Measurements from ENCODE around the gene PLCH1.

PLCH1 gene

DNA sequence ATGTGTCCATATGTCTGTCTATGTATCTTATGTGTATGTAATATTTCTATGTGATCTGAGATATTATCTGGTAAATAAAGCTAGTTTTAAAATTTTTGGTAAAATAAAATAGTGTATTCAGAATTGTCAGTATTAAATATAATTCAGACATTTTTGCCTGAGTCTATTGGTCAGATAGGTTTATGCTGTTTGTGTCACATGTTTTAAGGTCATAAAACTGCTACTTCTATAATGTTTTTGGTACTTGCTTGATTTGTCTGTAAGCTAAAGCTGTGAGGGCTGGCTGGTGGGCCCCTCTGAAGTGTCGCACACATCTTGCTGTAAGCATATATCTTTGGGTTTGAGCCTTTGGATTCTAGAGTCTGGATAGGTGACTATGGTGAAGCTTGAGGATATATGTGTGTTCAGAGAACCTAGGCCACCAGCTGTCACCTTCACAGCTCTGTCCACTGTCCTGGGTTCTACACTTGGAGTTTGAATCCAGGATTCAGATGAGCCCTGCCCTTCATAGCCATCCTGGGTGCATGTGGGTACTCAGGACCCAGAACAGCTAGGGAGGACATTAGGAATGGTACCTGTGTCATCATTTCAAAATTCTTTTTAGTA, 379.6 kb downstream of the PLCH1 start:
- no peak overlapping the region for H3K4me3 ChIP-seq (replicated peaks in 1 of 2; ENCODE audit: low read depth in 2 of 2, low read length in 2 of 2)
- TF ChIP-seq, protein P1, sequence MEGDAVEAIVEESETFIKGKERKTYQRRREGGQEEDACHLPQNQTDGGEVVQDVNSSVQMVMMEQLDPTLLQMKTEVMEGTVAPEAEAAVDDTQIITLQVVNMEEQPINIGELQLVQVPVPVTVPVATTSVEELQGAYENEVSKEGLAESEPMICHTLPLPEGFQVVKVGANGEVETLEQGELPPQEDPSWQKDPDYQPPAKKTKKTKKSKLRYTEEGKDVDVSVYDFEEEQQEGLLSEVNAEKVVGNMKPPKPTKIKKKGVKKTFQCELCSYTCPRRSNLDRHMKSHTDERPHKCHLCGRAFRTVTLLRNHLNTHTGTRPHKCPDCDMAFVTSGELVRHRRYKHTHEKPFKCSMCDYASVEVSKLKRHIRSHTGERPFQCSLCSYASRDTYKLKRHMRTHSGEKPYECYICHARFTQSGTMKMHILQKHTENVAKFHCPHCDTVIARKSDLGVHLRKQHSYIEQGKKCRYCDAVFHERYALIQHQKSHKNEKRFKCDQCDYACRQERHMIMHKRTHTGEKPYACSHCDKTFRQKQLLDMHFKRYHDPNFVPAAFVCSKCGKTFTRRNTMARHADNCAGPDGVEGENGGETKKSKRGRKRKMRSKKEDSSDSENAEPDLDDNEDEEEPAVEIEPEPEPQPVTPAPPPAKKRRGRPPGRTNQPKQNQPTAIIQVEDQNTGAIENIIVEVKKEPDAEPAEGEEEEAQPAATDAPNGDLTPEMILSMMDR (IDR thresholded peaks at IDR 0.05; ENCODE audit: low read depth, low read length) = no peak

DNA sequence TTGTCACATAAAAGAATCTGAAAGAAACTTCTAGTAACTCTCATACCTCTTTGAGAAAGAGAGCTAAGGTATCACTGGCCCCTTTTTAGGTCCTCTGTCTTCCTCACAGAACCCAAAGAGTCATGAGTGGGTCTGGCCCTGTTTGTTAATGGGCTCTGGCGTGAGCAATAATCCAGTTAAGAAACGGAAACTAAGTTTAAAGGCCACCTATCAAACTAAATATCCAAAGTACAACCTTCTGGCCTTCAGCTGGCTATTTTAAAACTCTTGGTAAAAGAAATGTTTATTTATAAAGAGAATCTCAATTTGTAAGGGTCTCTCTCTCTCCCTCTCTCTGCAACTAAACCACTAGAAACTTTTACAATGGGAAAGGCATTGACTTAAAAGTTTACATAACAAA, 380.4 kb downstream of the PLCH1 start:
- no peak for DNase-seq (ENCODE audit: low read depth in 2 of 2)
- H3K4me3 ChIP-seq (replicated peaks in 1 of 2; ENCODE audit: low read depth in 2 of 2, low read length in 2 of 2) = no peak overlapping the region
- TF ChIP-seq, protein P1 (IDR thresholded peaks at IDR 0.05; ENCODE audit: low read depth, low read length) = no peak

More for the DNA sequence above, 379.6 kb downstream of the PLCH1 start:
- no peak for DNase-seq (ENCODE audit: low read depth in 2 of 2)

DNA sequence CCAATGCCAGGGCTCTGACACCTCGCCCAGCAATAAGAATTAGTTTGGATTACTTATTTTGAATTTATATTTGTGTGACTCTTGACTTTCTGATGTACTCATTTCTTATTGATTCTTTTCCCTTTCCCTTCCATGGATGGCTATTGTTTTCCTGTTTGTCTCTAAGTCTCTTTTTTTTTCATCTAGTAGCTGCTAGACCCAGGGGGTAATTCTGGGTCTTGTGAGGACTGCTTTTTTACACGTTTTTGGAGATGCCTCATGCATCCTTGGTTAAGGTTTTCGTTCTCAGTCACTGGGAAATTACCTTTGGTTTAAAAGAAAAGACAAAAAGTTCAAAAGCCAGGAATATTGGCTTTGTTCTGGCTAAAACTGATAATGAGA, 381.2 kb downstream of the PLCH1 start:
- no peak overlapping the region for H3K4me3 ChIP-seq (replicated peaks in 1 of 2; ENCODE audit: low read depth in 2 of 2, low read length in 2 of 2)
- no peak for DNase-seq (ENCODE audit: low read depth in 2 of 2)
- TF ChIP-seq, protein P1 (IDR thresholded peaks at IDR 0.05; ENCODE audit: low read depth, low read length) = no peak

DNA sequence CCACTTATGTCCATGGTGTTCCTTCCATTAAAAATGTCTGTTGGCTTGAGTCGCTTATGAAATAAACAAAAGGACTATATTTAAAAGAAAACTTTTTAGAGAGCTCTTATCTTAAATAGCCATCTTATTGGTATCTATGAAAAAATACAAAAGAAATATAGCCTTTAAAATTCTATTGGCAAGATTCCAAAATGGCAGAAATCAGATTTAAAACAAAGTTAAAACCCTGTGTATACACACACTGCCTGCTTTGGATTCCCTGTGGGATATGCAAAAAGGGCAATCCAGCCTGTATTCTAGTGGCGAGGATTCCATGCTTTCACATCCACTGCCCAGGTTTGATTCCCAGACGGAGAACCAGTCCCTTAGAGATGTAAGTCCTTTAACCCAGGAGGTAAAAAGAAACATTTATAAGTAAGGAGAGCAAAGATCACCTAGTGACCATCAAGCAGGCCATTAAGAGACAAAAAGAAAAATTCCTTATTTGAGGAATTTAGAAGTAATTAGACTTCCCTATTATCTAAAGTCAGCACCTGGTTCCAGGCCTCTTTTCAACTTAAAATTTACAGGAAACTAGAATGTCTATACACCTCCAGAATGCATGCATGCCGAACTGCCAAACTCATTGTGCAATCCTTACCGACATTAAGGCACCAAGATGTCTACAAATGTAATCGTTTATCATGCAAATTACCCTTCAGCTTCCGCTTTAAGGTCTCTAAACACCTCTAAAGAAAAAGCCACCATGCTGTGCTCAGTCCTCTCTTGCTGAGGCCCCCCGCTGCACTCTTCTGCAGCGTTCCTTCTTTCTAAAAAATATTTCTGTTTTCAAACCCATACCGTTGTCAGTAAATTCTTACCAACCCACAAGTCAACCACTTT, 381.8 kb downstream of the PLCH1 start:
- TF ChIP-seq, protein P1 (IDR thresholded peaks at IDR 0.05; ENCODE audit: low read depth, low read length) = no peak
- H3K4me3 ChIP-seq (replicated peaks in 1 of 2; ENCODE audit: low read depth in 2 of 2, low read length in 2 of 2) = no peak overlapping the region
- DNase-seq (ENCODE audit: low read depth in 2 of 2) = no peak

DNA sequence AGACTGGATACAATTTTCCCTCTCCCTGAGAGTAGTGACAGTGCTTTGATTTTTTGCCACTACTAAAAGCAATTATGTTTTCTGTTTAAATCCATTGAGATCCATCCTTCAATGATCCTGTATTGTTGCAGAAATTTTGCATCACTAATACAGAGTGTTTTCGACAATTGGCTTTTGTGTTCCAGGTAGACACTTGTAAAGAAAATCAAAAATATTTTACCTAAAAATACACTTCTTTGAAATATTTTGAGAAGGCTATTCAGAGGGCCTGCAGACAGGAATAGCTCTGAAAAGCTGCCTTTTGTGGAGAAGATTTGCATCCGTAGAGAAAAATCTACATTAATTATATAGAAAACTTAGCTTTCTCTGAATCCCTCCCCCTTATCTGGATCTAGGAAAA, 384.6 kb downstream of the PLCH1 start:
- H3K4me3 ChIP-seq (replicated peaks in 1 of 2; ENCODE audit: low read depth in 2 of 2, low read length in 2 of 2) = no peak overlapping the region
- TF ChIP-seq, protein P1 (IDR thresholded peaks at IDR 0.05; ENCODE audit: low read depth, low read length) = no peak
- no peak for DNase-seq (ENCODE audit: low read depth in 2 of 2)

DNA sequence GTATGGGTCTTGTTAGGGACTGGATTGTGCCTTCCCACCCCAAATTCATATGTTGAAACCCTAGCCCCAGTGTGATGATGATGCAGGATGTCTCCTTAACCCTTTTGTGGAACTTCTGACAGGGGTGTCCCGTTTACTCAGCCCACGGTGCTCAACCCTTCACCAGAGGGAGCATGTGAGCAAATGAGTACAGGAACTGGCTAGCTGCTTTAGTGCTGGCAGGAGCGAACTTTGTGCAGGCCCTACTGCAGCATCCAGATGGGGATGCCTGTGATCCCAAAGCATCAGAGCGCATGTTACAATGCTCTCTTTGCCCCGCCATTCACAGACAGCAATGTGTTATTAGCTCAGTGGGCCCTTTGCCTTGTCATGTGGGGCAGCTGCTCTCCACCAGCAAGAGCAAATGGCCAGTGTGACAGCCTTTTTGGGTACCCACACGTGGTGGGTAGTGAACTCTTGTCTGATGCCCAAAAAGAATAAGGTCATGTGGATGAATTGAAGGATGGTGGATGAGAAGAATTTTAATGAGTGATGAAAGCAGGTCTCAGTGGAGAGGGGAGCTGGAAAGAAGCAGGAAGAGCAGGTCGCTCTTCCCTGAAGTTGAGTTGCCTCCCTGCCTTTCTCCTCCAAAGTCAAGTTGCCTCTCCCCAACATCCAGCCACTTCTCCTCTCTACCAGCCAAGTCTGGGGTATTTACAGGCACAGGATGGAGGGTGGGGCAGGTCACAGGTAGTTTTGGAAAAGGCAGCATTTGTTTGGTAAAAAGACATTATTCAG, 388.1 kb downstream of the PLCH1 start:
- DNase-seq (ENCODE audit: low read depth in 2 of 2) = no peak
- TF ChIP-seq, protein P1 (IDR thresholded peaks at IDR 0.05; ENCODE audit: low read depth, low read length) = peak; percentile 8
- no peak overlapping the region for H3K4me3 ChIP-seq (replicated peaks in 1 of 2; ENCODE audit: low read depth in 2 of 2, low read length in 2 of 2)
